ENCODE data around the gene ADAMTSL1. TPM values are rescaled to one million over a fixed set of nuclear protein-coding genes. Genes with fewer than 3 reads are reported as not detected.

Gene ADAMTSL1
- total and polyA plus RNA-seq, 2 donors (not counting 3 experiments of a cell fraction or from before 2014, with no cell fraction given), result 15.0 to 18.4 TPM

GRCh38 chr9:18905028-18905882, 431.3 kb downstream of the ADAMTSL1 start:
- intact Hi-C loops (cut with micrococcal nuclease) (no loop called here), dilution Hi-C loops (cut with MboI; ENCODE audit: extremely low pct_ligation_motif_present, low sequenced_read_pairs) (no loop called here)
- no peak overlapping the region for H3K4me2 ChIP-seq (ENCODE audit: insufficient read depth, low read length)

More at GRCh38 chr9:18905028-18905882, 431.3 kb downstream of the ADAMTSL1 start:
- no peak for FAIRE-seq
- no peaks in the 10 kb centered on the region for H3K79me2 ChIP-seq (ENCODE audit: control insufficient read depth, insufficient read depth, low read length)
- DNase-seq (ENCODE audit: low read depth, low spot score), result no peak
- H3K4me1 ChIP-seq (ENCODE audit: control insufficient read depth, extremely low read depth, insufficient read depth, low read length), result no peaks in the 10 kb centered on the region
- H3K4me3 ChIP-seq (replicated peaks in 1 of 3; ENCODE audit: insufficient read depth in 1 of 3, low read depth in 1 of 3, low read length in 3 of 3), result no peak overlapping the region
- ChIA-PET POLR2A (interaction anchor here (0.7 kb wide), 1 partner anchor 25 kb away, joined by 9 read pairs; no protein-coding TSS in a partner anchor), CTCF (no interaction called here)
- no peaks in the 10 kb centered on the region for H4K20me1 ChIP-seq (replicated peaks; ENCODE audit: control insufficient read depth, extremely low read depth, insufficient read depth, low read length)
- no TSS peak for BruUV-seq (replicated peaks)
- H2AFZ ChIP-seq (ENCODE audit: low read depth, low read length), result no peak overlapping the region
- peaks cover 0 to 2% of the 10 kb centered on the region in 2 experiments for H3K36me3 ChIP-seq (ENCODE audit: control insufficient read depth in 2 of 2, extremely low read depth in 1 of 2, insufficient read depth in 2 of 2, low read length in 2 of 2)
- no peak overlapping the region for H3K27ac ChIP-seq (ENCODE audit: insufficient read depth, low read depth, low read length)
- no peak overlapping the region for H3K9ac ChIP-seq (replicated peaks; ENCODE audit: extremely low read depth, insufficient read depth, low read length)
- H3K9me3 ChIP-seq (replicated peaks; ENCODE audit: control insufficient read depth, insufficient read depth, low read length), result no peaks in the 10 kb centered on the region
- H3K27me3 ChIP-seq (ENCODE audit: control insufficient read depth in 2 of 2, insufficient read depth in 2 of 2, low read length in 2 of 2), result no peaks in the 10 kb centered on the region
- TF ChIP-seq EZH2 (IDR thresholded peaks at IDR 0.05; ENCODE audit: borderline replicate concordance, low read depth, low read length, severe bottlenecking) (no peak), FOS (IDR thresholded peaks at IDR 0.05; ENCODE audit: borderline replicate concordance, insufficient read depth, low read length) (no peak), JUN (IDR thresholded peaks at IDR 0.05; ENCODE audit: borderline replicate concordance, insufficient read depth, insufficient read length, low read depth) (no peak), GATA2 (IDR thresholded peaks at IDR 0.05; ENCODE audit: insufficient read depth, insufficient read length, low read depth, low read length) (no peak), MYC (IDR thresholded peaks at IDR 0.05; ENCODE audit: low read depth, low read length) (no peak), POLR2AphosphoS5 (IDR thresholded peaks at IDR 0.05; ENCODE audit: insufficient read depth, low read depth, low read length) (no peak), CTCF (IDR thresholded peaks at IDR 0.05; ENCODE audit: extremely low read depth in 1 of 2, insufficient read depth in 1 of 2, low read depth in 1 of 2, low read length in 2 of 2) (no peak), POLR2A (IDR thresholded peaks at IDR 0.05; ENCODE audit: low read depth, low read length) (no peak)
- TF ChIP-seq, protein P1, sequence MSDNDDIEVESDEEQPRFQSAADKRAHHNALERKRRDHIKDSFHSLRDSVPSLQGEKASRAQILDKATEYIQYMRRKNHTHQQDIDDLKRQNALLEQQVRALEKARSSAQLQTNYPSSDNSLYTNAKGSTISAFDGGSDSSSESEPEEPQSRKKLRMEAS (IDR thresholded peaks at IDR 0.05; ENCODE audit: insufficient read depth, insufficient read length), result no peak
- no peaks in the 10 kb centered on the region for H3K9me1 ChIP-seq (replicated peaks; ENCODE audit: control insufficient read depth, extremely low read depth, insufficient read depth, low read length)
